ENCODE measurements around the gene SLC39A11.
"Not testable (repeated sequence)": the region's sequence is repeated elsewhere in the genome, so short reads cannot be mapped to it uniquely, and the experiment has no call there.

Gene SLC39A11

GRCh38 chr17:72644492-72644891 lies 448.0 kb downstream of the SLC39A11 start:
- no peak for DNase-seq

GRCh38 chr17:72643575-72644216 lies 448.8 kb downstream of the SLC39A11 start:
- no peak for DNase-seq

- no peak for DNase-seq
Observed at GRCh38 chr17:72642720-72643119, 449.8 kb downstream of the SLC39A11 start.

GRCh38 chr17:72640415-72641165 lies 451.9 kb downstream of the SLC39A11 start:
- DNase-seq = no peak

GRCh38 chr17:72639711-72640110 lies 452.8 kb downstream of the SLC39A11 start:
- no peak for DNase-seq

GRCh38 chr17:72638932-72639331 lies 453.6 kb downstream of the SLC39A11 start:
- not testable (repeated sequence) for DNase-seq

GRCh38 chr17:72635034-72635635 lies 457.4 kb downstream of the SLC39A11 start:
- no peak for DNase-seq

GRCh38 chr17:72634621-72635020 lies 457.9 kb downstream of the SLC39A11 start:
- DNase-seq = no peak

- DNase-seq = no peak
Observed at GRCh38 chr17:72631949-72632684, 460.4 kb downstream of the SLC39A11 start.

GRCh38 chr17:72631568-72631948 lies 460.9 kb downstream of the SLC39A11 start:
- no peak for DNase-seq

GRCh38 chr17:72624652-72625051 lies 467.8 kb downstream of the SLC39A11 start:
- no peak for DNase-seq

GRCh38 chr17:72624226-72624625 lies 468.3 kb downstream of the SLC39A11 start:
- no peak for DNase-seq

- DNase-seq = no peak
Observed at GRCh38 chr17:72622661-72623433, 469.6 kb downstream of the SLC39A11 start.

- no peak for DNase-seq
Observed at GRCh38 chr17:72619976-72620650, 472.4 kb downstream of the SLC39A11 start.

GRCh38 chr17:72618001-72618509 lies 474.4 kb downstream of the SLC39A11 start:
- DNase-seq = no peak

- no peak for DNase-seq
Observed at GRCh38 chr17:72617557-72617956, 474.9 kb downstream of the SLC39A11 start.

- no peak for DNase-seq
Observed at GRCh38 chr17:72616447-72616846, 476.0 kb downstream of the SLC39A11 start.

GRCh38 chr17:72615627-72615991 lies 476.9 kb downstream of the SLC39A11 start:
- no peak for DNase-seq

GRCh38 chr17:72614871-72615626 lies 477.4 kb downstream of the SLC39A11 start:
- peak; percentile 69 to 84 for DNase-seq

GRCh38 chr17:72614476-72614870 lies 478.0 kb downstream of the SLC39A11 start:
- DNase-seq = no peak

- no peak for DNase-seq
Observed at GRCh38 chr17:72613806-72614292, 478.6 kb downstream of the SLC39A11 start.
